Stimulated activated naive CD8-positive, alpha-beta T cell treated with anti-CD3 and anti-CD28 coated beads, Interleukin-15, Interleukin-2, amounts not matched to agents 100 ng/mL and 50 ng/mL, for 24 hours (primary cell): Measurements from ENCODE around the gene RYR1.
"Not testable (repeated sequence)": the region's sequence is repeated elsewhere in the genome, so short reads cannot be mapped to it uniquely, and the experiment has no call there.

Experiments used
- H3K27ac Mint-ChIP-seq: one replicate; pipeline ENCODE4 v1.8.0; 2021; ENCODE audit warnings: mild to moderate bottlenecking, mixed read lengths
- H3K27me3 Mint-ChIP-seq: one replicate; pipeline ENCODE4 v1.8.0; 2021; ENCODE audit warnings: mixed read lengths
- H3K36me3 Mint-ChIP-seq: one replicate; pipeline ENCODE4 v1.8.0; 2021; ENCODE audit warnings: low read depth, mixed read lengths
- H3K4me1 Mint-ChIP-seq: one replicate; pipeline ENCODE4 v1.8.0; 2021; ENCODE audit warnings: low read depth, mixed read lengths
- H3K4me3 Mint-ChIP-seq: one replicate; pipeline ENCODE4 v1.8.0; 2021; ENCODE audit warnings: mild to moderate bottlenecking, mixed read lengths
- H3K9me3 Mint-ChIP-seq: one replicate; pipeline ENCODE4 v1.8.0; 2021; ENCODE audit warnings: mixed read lengths

RYR1 gene

DNA sequence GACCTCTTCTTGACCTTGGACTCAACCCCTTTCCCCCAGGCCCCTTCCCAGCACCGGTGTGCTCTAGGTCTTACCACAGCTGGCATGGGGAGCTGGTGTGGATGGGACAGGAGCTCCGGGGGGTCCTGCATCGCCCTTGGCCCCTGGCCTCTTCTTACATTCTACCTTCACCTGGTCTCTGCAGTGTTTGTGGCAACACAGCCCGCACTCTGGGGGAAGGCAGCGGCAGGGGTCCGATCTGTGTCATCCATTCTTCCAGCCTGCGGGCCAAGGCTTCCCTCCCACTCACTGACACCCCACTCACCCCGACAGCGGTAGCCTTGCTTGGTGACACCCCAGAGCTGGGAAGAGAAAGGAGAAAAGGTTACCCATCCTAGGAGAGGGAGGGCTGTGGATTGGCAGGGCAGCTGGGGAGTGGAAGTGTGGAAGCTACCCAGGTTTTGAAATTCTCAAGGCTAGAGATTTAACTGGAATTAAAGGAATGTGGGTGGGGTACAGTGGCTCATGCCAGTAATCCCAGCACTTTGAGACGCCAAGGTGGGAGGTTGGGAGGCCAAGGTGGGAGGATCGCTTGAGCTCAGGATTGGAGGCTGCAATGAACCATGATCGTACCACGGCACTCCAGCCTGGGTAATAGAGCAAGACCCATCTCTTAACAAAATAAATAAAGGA lies 22.3 kb upstream of the RYR1 start:
- no peak overlapping the region for H3K4me3 Mint-ChIP-seq
- H3K4me1 Mint-ChIP-seq, result no peaks in the 10 kb centered on the region
- no peaks in the 10 kb centered on the region for H3K9me3 Mint-ChIP-seq
- H3K27me3 Mint-ChIP-seq, result no peaks in the 10 kb centered on the region
- peaks cover 4% of the 10 kb centered on the region for H3K36me3 Mint-ChIP-seq
- no peak overlapping the region for H3K27ac Mint-ChIP-seq

DNA sequence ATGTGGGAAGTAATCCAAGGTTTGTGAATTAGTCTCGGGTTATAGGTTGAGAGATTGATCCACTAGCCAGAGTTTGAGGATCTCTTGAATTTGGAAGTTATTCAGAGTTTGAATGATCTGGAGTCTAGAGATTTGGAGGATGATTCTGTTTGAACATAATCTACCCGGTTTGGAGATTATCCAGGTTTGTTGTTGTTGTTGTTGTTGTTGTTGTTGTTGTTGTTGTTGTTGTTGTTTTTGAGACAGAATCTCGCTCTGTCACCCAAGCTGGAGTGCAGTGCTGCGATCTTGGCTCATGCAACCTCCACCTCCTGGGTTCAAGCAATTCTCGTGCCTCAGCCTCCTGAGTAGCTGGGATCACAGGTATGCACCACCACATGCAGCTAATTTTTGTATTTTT lies 21.6 kb upstream of the RYR1 start:
- not testable (repeated sequence) for H3K4me1 Mint-ChIP-seq, H3K9me3 Mint-ChIP-seq, H3K27me3 Mint-ChIP-seq, H3K36me3 Mint-ChIP-seq, H3K4me3 Mint-ChIP-seq, H3K27ac Mint-ChIP-seq

- no peaks in the 10 kb centered on the region for H3K27me3 Mint-ChIP-seq
- H3K4me3 Mint-ChIP-seq, result no peak overlapping the region
- H3K9me3 Mint-ChIP-seq, result no peaks in the 10 kb centered on the region
- H3K36me3 Mint-ChIP-seq, result no peaks in the 10 kb centered on the region
- no peak overlapping the region for H3K27ac Mint-ChIP-seq
- peaks cover 6% of the 10 kb centered on the region for H3K4me1 Mint-ChIP-seq
Observed at GRCh38 chr19:38412491-38412890, 21.0 kb upstream of the RYR1 start.

- Mint-ChIP-seq H3K9me3 (no peaks in the 10 kb centered on the region), H3K4me1 (peaks cover 11% of the 10 kb centered on the region), H3K36me3 (no peaks in the 10 kb centered on the region), H3K27me3 (no peaks in the 10 kb centered on the region), H3K4me3 (no peak overlapping the region), H3K27ac (no peak overlapping the region)
Observed at GRCh38 chr19:38412961-38413360, 20.5 kb upstream of the RYR1 start.

DNA sequence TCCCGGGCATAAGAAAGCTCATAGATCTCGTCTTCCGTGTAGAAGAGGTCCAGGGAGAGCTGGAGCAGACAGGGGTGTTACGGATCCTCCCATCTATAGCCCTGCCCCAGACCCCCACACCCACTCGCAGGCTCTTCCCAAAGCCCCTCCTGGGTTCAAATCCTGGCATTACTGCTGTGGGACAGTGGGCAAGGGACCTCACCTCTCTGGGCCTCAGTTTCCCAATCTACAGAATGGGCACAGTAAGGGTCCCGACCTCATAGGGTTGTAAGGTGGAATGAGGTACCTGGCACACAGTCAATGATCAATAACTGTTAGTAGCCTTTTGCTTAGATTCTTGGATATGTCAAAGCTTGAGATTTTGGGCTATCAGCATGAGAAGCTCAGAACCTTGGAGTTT lies 20.1 kb upstream of the RYR1 start:
- H3K36me3 Mint-ChIP-seq, result no peaks in the 10 kb centered on the region
- H3K27ac Mint-ChIP-seq, result no peak overlapping the region
- no peaks in the 10 kb centered on the region for H3K9me3 Mint-ChIP-seq
- H3K27me3 Mint-ChIP-seq, result no peaks in the 10 kb centered on the region
- peaks cover 14% of the 10 kb centered on the region for H3K4me1 Mint-ChIP-seq
- no peak overlapping the region for H3K4me3 Mint-ChIP-seq

- H3K27me3 Mint-ChIP-seq, result no peaks in the 10 kb centered on the region
- H3K4me1 Mint-ChIP-seq, result peaks cover 21% of the 10 kb centered on the region
- H3K36me3 Mint-ChIP-seq, result no peaks in the 10 kb centered on the region
- H3K27ac Mint-ChIP-seq, result peak overlapping the region; percentile 61
- H3K9me3 Mint-ChIP-seq, result no peaks in the 10 kb centered on the region
- peak overlapping the region; percentile 79 for H3K4me3 Mint-ChIP-seq
Observed at GRCh38 chr19:38417146-38417543, 16.3 kb upstream of the RYR1 start.

- peak overlapping the region; percentile 61 for H3K27ac Mint-ChIP-seq
- peak overlapping the region; percentile 79 for H3K4me3 Mint-ChIP-seq
- H3K9me3 Mint-ChIP-seq, result no peaks in the 10 kb centered on the region
- H3K27me3 Mint-ChIP-seq, result no peaks in the 10 kb centered on the region
- H3K4me1 Mint-ChIP-seq, result peaks cover 21% of the 10 kb centered on the region
- H3K36me3 Mint-ChIP-seq, result no peaks in the 10 kb centered on the region
Observed at GRCh38 chr19:38417544-38418506, 15.7 kb upstream of the RYR1 start.

GRCh38 chr19:38420935-38421334 lies 12.6 kb upstream of the RYR1 start:
- H3K27me3 Mint-ChIP-seq, result no peaks in the 10 kb centered on the region
- H3K4me3 Mint-ChIP-seq, result no peak overlapping the region
- no peak overlapping the region for H3K27ac Mint-ChIP-seq
- peaks cover 25% of the 10 kb centered on the region for H3K4me1 Mint-ChIP-seq
- no peaks in the 10 kb centered on the region for H3K9me3 Mint-ChIP-seq
- no peaks in the 10 kb centered on the region for H3K36me3 Mint-ChIP-seq

GRCh38 chr19:38421856-38422255 lies 11.6 kb upstream of the RYR1 start:
- Mint-ChIP-seq H3K4me1 (peaks cover 33% of the 10 kb centered on the region), H3K4me3 (no peak overlapping the region), H3K36me3 (no peaks in the 10 kb centered on the region), H3K9me3 (no peaks in the 10 kb centered on the region), H3K27ac (no peak overlapping the region), H3K27me3 (no peaks in the 10 kb centered on the region)

DNA sequence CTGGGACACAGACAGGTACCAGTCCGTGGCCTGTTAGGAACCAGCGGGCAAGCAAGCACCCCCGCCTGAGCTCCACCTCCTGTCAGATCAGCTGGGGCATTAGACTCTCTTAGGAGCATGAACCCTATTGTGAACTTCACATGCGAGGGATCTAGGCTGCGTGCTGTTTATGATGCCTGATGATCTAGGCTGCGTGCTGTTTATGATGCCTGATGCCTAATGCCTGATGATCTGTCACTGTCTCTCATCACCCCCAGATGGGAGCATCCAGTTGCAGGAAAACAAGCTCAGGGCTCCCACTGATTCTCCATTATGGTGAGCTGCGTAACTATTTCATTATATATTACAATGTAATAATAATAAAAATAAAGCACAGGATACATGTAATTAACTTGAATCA lies 11.1 kb upstream of the RYR1 start:
- Mint-ChIP-seq H3K4me3 (no peak overlapping the region), H3K4me1 (peaks cover 33% of the 10 kb centered on the region), H3K36me3 (no peaks in the 10 kb centered on the region), H3K27me3 (no peaks in the 10 kb centered on the region), H3K9me3 (no peaks in the 10 kb centered on the region), H3K27ac (no peak overlapping the region)

DNA sequence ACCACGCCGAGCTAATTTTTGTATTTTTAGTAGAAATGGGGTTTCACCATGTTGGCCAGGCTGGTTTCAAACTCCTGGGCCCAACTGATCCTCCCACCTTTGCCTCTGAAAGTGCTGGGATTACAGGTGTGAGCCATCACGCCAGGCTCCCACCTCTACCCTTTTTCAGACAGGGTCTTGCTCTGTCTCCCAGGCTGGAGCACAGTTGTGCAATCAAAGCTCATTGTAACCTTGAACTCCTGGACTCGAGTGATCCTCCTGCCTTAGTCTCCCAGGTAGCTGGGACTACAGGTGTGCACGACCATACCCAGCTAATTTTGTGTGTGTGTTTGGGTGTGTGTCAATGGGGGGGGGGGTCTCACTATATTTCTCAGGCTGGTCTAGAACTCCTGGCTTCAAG lies 9.2 kb upstream of the RYR1 start:
- no peaks in the 10 kb centered on the region for H3K9me3 Mint-ChIP-seq
- no peak overlapping the region for H3K4me3 Mint-ChIP-seq
- no peaks in the 10 kb centered on the region for H3K36me3 Mint-ChIP-seq
- H3K4me1 Mint-ChIP-seq, result peaks cover 33% of the 10 kb centered on the region
- no peaks in the 10 kb centered on the region for H3K27me3 Mint-ChIP-seq
- no peak overlapping the region for H3K27ac Mint-ChIP-seq

GRCh38 chr19:38425222-38425809 lies 8.2 kb upstream of the RYR1 start:
- Mint-ChIP-seq H3K4me3 (no peak overlapping the region), H3K27me3 (no peaks in the 10 kb centered on the region), H3K9me3 (no peaks in the 10 kb centered on the region), H3K4me1 (peaks cover 39% of the 10 kb centered on the region), H3K27ac (peak overlapping the region; percentile 14), H3K36me3 (no peaks in the 10 kb centered on the region)

GRCh38 chr19:38425810-38426466 lies 7.6 kb upstream of the RYR1 start, which contains the start of gene RASGRP4:
Gene RASGRP4, minus strand, starts transcription at chr19:38426219. Its CDS starts 128 bp downstream, at chr19:38426091.
- H3K27ac Mint-ChIP-seq, result peak within 1 kb of the TSS; percentile 79
- H3K4me3 Mint-ChIP-seq, result peak within 1 kb of the TSS; percentile 50
- peaks cover 39% of the 10 kb centered on the region for H3K4me1 Mint-ChIP-seq

DNA sequence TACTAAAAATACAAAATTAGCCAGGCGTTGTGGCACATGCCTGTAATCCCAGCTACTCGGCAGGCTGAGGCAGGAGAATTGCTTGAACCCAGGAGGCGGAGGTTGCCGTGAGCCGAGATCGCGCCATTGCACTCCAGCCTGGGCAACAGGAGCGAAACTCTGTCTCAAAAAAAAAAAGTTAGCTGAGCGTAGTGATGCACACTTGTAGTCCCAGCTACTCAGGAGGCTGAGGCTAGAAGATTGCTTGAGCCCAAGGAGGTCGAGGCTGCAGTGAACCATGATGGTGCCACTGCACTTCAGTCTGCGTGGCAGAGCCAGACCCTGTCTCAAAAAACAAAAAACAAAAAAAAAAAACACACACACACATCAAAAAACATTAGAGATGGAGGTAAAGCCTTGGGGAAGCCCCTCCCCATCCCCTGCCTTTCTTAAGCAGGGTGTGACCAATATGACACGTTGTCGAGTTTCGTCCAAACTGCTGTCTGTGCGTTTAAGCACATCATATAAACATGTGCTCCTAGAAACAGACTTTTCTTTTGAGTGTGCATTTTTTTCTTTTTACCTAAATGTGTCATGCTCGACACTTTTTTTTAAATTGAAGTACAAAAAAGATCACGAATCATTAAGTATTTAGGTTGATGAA lies 6.3 kb upstream of the RYR1 start:
- Mint-ChIP-seq H3K27ac (peak overlapping the region; percentile 69), H3K4me3 (peak overlapping the region; percentile 6), H3K4me1 (peaks cover 39% of the 10 kb centered on the region)
- H3K27me3 Mint-ChIP-seq, H3K9me3 Mint-ChIP-seq, H3K36me3 Mint-ChIP-seq: not testable (repeated sequence)

More at GRCh38 chr19:38425810-38426466, 7.6 kb upstream of the RYR1 start, which contains the start of gene RASGRP4:
- Mint-ChIP-seq H3K36me3 (no peaks in the 10 kb centered on the region), H3K9me3 (no peaks in the 10 kb centered on the region), H3K27me3 (no peaks in the 10 kb centered on the region)
